HG03159 (cell line): ENCODE measurements around the gene DTX4.
"Not testable (repeated sequence)": the region's sequence is repeated elsewhere in the genome, so short reads cannot be mapped to it uniquely, and the experiment has no call there.

Experiments
- ATAC-seq: cut with Tn5 transposase; IDR thresholded peaks from one replicate; pipeline ENCODE4 v1.9.1; 2021; ENCODE audit warnings: mild to moderate bottlenecking, moderate library complexity; ENCODE audit not compliant: unreplicated experiment

The DTX4 gene

DNA sequence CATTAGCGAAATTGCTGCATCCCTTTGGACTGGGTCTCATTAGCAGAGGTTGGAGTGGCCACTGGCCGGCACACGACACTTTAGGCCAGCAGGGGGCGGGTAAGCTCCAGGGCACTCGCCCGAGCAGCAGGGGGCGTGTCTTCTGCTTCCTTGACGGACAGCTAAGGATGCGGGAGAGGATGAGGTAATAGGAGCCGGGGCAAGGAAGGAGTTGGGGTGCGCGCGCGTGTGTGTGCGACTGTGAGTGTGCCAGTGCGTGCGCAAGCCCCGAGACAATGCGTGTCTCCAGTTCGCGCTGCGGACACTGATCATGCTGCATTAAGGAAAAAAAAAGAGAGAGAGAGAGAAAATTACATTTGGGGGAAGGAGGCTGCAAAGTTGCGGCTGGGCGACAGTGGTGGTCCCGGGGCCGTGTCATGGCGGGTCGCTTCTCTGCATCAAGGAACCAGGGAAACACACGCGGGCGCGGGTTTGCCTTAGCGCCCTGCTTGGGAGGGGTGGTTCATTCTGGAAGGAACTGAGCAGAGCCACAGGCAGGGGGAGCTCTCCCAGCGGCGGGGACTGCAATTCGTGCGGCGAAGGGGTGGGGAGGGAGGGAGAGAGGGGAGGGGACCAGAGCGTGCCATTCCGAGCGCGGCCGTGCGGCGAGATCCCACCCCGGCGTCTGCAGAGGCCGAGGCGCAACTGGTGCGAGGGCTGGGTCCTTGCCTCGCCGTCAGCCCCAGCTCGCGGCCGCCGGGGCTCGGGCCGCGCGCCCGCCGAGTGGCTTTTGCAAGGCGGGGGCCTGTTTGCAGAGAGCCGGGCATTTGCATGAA is at the start of gene DTX4:
TSS of gene DTX4 (plus strand) at position 625 of the 815 bp plus-strand sequence. CDS start 464 bp downstream, outside the sequence.
- peak; percentile 73 for ATAC-seq

DNA sequence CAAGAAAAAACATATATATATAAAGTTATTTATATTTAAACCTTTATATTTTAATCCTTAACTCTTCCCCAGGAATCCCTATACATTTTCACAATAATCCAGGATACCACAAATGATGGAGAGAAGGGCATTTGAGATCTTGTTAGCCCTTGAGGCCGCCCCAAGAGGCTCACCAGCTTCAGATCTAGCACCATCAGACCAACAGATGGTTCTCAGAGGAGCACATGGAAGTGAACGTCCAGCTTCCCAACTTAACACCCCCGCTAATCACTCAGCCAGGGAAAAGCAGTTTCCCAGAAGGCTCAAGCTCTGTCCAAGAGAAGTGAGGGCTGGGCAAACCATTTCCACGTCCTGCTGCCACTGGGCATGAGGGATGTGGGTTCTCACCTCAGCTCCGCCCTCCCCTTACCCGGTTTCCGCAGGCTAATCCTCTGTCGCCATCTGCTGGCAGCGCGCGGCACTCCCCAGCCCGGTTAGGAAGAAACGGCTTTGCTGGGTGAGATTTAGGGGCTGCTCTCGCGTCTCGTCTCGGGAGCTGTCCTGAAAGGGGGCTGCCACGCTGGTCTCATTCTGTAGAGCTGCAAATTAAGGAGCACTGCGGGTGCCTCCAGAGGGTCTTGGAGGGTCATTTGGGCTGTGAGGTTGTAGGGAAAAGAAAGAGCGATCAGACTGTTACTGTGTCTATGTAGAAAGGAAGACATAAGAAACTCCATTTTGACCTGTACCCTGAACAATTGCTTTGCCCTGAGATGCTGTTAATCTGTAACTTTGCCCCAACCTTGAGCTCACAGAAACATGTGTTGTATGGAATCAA is 36.1 kb upstream of the DTX4 start:
- ATAC-seq: peak; percentile 97

DNA sequence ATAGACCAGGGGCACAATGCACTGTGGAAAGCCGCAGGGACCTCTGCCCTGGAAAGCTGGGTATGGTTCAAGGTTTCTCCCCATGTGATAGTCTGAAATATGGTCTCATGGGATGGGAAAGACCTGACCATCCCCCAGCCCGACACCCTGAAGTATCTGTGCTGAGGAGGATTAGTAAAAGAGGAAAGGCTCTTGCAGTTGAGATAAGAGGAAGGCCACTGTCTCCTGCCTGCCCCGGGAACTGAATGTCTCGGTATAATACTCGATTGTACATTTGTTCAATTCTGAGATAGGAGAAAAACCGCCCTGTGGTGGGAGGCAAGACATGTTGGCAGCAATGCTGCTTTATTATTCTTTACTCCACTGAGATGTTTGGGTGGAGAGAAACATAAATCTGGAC is 35.4 kb upstream of the DTX4 start:
- ATAC-seq: not testable (repeated sequence)

DNA sequence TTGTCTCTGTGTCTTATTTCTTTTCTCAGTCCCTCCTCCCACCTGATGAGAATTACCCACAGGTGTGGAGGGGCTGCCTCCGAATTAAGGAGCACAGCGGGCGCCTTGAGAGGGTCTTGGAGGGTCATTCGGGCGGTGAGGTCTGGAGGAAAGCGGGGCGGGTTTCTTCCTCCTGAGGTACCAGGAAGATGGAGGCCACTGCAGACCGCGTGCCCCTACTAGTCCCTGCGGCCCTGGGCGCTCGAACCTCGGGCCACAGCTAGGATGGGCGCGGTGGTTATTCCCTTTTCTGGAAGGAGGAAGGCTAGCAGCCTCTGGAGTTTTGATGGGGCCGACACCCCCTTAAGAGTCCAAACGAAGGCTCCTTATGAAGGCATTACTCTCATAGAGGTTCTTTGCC is 34.7 kb upstream of the DTX4 start:
- ATAC-seq: no peak

DNA sequence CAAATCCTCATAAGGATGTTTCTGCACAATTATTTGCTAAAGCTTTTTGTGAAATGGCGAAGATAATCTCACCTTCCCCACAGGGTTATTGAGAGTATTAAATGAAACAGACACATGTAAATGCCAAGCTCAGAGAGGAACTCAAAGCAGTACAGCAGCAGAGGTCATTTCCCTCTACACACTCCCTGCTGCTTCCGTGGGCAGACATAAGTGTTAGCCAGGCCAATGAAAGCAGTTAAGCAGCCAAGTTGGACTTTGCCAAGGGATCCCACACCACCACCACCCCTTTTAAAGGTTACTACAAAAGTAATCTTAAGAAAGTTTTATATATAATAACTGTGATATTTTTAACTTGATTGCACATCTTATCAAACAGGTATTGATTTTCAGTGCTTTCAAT is 33.3 kb upstream of the DTX4 start:
- ATAC-seq: no peak

DNA sequence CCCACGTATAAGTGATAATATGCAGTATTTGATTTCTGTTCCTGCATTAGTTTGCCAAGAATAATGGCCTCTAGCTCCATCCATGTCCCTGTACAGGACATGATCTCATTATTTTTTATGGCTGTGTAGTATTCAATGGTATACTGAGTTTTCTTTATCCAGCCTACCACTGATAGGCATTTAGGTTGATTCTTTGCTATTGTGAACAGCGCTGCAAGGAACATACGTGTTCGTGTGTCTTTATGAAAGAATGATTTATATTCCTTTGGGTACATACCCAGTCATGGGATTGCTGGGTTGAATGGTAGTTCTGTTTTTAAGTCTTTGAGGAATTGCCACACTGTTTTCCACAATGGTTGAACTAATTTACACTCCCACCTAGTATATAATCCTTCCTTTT is 30.7 kb upstream of the DTX4 start:
- no peak for ATAC-seq

DNA sequence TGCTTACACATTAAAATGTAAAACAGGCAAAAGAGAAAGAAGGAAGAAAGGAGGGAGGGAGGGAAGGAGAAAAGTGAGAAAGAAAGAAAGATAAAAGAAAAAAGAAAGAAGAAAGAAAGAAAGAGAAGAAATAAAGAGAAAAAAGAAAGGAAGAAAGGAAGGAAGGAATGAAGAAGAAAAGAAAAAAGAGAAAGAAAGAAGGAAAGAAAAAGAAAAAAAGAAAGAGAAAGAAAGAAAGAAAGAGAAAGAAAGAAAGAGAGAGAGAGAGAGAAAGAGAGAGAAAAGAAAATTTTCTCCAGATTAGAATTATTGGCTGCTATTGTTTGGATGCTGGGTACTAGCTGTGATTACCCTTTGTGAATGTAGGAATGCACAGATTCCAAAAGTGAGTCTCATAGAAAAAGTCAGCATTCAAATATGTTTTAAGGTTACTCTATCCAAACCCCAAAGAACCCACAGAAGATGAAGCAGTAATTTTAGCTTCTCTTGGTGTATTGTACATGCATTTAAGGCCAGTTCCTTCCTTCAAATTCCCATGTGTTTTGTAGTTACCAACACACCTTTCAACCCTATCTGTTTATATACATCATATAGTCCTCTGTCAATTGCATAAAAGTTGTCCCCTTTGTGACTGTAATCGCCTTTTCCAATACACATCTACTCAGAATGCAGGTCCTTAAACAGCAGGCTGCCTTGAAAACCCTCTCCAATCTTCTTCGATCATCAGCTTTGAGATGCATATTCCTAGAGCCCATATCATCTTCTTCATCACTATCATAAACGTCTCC is 30.1 kb upstream of the DTX4 start:
- ATAC-seq: peak; percentile 2

DNA sequence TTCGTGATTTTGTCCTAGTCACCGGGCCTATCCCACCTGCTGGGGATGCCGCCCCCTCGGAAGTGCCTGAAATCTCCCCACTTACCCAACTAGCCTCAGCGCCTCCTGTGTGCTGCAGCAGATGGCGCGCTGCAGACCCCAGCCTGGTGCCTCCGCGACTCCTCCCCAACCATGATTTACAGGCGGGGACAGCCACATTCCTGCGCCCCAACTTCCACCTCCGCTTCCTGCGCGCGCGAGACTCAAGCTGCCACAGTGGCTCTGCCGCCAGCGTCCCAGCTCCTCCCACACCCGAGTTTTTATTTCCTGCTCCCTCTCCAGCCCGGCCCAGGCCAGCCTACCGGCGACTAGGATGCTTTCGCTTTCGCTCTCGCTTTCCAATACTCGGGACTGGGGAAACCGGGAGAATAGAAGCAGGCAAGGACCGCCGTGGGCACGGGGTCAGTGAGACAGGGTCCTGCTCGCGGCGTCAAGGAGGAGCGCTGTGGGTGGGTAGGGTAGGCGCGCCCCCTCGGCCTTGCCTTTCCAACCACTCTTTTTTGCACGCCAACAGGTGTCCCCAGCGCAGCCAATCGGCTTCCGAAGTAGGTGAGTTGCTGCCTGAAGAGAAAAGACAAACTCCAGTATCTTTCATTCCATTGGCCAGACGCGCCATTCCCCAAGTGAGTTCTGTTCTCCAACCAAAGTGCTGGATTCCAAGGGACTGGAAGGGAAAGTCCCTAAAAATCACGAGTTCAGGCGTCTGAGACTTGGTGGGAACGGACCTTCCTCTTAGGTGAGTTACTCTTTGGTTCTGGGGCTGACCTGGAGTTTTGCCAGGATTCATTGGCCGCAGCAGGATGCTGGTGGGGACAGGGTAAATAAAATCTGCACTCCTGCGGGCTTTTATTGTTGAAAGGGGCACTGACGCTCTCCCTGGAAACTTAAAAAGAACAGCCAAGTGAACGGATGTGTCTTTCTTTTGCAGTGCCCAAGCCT is 29.1 kb upstream of the DTX4 start, which contains the start of gene FAM111A:
TSS of gene FAM111A (plus strand) at position 327 of the 978 bp plus-strand sequence. CDS start 6,017 bp downstream, outside the sequence.
- peak; percentile 71 for ATAC-seq

DNA sequence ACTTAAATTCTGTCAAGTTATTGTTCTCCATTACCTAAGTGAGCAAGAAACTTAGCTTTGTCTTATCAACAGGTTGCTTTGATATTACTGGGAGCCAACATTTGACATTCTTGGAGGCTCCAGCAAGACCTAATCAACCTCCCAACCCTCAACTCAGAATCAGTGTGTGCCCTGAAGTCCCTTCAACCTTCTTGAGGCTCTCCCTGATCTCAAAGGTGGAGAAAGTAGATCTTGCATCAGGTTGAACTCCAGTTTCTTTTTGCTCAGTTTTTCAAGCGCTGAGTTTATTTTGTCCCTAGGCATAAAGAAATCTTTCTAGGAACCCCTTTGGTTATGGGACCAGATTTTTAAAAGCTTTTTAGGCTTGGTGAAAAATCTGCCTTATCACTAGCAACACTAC is 27.8 kb upstream of the DTX4 start:
- no peak for ATAC-seq

DNA sequence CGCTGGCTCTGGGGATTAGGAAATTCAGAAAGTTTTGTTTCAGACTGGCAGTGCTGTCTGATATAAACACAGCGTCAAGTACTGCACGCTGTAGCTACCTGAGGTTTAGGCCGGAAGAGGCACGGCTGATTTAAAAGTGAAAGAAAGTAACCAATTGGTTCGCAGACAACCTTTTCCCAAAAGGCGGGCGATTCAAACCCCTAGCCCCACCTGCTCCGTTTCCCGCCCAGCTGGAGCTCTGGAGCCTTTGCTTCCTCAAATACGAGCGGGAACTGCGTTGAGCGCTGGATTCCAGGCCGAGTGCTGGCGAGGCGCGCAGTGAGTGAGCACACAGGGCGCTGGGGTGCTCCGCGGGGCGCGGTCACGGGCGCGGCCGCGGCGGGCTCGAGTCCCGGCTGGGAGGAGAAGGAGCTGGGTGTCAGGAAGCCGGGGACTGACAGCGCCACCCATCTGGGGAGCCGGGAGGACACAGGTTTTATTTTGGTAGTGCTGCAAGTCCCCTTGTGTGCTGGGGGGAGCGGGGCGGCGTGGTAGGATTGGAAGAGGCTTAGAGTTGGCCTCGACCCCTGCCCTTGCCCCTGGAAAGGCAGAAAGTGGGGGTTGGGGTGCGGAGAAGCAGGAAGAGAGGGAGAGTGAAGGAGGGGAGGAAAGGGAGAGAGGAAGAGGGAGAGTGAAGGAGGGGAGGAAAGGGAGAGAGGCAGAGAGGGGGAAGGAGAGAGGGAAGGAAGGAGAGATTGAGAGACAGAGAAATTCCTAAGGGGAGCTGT is 27.2 kb upstream of the DTX4 start:
- peak; percentile 53 for ATAC-seq

DNA sequence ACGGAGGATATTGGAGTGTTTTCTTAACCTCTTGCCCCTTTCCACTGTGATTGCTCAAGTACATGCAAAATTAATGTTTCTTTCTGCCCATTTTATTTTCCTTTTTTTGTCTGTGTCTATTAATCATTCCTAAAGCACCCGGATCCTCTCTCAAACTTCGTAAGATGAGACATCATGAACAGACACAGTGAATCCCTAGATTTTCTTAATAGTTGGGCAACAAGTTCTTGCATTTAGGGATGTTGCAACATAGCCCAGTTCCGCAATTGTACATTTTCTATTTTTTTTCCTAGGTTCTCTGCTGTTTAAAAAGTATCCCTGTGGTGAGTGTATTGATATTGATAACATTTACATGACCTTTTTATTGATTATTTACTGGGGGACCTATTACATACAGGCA is 26.4 kb upstream of the DTX4 start:
- no peak for ATAC-seq

DNA sequence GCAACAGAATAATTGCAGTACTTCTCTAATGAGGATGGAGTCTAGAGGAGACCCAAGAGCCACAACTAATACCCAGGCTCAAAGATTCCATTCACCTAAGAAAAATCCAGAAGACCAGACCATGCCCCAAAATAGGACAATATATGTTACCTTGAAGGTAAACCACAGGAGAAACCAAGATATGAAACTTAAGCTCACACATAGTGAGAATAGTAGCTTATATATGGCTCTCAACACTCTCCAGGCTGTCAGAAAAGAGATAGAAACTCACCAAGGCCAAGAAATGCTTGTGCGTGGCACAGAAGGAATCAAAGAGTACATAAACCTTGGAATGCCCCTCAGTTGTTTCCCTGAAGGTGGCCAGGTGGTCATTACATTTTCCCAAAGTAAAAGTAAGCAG is 20.2 kb upstream of the DTX4 start:
- peak; percentile 51 for ATAC-seq

DNA sequence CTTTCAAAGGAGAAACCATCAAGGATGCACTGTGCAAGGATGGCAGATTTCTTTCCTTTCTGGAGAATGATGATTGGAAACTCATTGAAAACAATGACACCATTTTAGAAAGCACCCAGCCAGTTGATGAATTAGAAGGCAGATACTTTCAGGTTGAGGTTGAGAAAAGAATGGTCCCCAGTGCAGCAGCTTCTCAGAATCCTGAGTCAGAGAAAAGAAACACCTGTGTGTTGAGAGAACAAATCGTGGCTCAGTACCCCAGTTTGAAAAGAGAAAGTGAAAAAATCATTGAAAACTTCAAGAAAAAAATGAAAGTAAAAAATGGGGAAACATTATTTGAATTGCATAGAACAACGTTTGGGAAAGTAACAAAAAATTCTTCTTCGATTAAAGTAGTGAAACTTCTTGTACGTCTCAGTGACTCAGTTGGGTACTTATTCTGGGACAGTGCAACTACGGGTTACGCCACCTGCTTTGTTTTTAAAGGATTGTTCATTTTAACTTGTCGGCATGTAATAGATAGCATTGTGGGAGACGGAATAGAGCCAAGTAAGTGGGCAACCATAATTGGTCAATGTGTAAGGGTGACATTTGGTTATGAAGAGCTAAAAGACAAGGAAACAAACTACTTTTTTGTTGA is 19.5 kb upstream of the DTX4 start:
- ATAC-seq: peak; percentile 80

DNA sequence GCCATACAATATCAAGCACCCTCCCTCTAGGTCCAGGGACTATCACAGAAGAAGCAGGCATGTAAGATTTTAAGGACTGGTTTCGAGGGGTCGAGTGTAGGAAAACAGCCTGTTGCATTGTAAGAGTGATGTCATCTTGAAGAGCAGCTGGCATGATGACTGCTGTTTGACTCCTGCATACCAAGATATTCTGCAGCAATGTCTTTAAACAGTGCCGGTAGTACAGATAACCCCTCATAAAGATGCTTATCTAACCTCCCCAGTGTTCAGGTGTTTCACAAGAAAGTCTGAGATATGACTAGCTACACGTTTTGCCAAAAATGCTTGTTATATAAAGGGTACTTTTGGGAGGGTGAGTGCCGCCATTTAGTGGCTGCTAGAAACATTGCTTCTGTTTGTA is 17.3 kb upstream of the DTX4 start:
- no peak for ATAC-seq

DNA sequence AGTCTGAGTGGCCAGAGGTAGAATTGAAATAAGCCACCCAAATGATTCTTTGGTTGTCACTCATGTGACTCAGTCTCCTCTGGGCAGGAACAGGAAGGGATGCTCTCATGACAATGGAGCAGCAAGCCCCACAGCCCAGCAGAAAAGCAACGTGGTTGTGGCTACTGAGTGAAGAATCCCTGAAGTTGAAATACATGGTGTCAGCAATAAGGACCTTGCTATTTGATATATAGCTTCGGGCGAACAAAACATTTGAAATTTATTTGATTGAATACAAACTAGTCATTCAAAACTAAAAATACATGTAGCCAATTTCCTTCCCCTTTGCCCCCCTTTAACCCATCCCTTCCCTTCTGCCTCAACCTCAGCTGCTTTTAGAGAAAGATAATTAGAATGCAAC is 14.5 kb upstream of the DTX4 start:
- no peak for ATAC-seq

DNA sequence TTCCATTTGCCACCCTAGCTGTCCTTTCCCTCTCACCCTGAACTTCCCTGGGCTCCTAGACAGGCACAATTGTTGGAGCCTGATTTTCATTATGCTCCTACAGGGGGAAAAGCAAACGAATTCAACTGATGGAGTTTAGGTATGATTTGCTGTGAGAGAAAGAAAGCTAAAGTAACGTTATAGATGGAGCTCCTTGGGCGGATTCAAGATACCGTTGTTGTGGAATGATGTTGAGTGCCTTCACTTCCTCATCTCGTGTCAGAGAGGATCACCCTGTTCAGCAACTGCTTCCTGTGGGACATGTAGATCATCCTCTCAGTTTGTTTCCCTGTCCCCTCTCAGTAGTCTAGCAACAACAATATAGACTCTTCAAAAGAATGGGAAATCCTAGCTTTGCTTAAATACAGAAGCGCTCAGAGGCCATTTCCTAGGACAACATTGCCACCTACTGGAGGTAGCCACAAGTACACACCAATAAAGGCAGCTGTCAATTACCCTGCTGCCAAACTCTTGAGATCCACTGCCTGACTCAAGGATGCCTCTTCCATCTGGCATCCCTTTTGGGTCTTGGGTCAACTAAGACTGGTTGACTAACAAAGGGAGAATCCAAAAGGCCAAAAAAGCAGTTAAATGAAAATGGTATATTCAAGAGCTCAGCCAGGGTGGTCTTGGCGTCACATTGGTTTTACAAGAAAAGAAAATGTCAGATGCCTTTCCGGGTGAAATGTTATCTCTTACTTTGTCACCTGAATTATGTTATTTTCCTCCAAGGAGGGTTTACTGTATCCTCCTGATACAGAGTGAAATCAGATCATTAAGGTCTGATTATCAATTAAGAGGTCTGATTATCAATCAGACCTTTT is 13.5 kb upstream of the DTX4 start:
- peak; percentile 92 for ATAC-seq

DNA sequence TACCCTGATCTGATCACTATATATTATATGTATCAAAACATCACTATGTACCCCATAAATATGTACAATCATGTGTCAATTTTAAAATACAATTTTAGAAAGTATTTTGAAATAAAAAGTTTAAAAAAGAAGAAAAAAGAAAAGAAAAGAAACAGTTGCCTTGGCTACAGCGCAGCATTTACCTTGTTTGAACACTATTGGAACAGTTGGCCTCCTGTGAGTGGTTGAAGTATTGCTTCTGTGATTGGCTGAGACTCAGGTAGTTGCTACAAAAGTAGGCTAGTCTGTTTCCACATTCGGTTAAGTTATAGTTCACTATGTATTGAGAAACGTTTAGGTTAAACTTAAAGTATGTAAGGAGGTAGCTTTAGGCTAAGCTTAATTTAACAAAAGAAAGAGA is 7.9 kb upstream of the DTX4 start:
- no peak for ATAC-seq
